Measurements from ENCODE around the gene TRMT44. TPM values are rescaled to one million over a fixed set of nuclear protein-coding genes. Genes with fewer than 3 reads are reported as not detected.
"Not testable (repeated sequence)": the region's sequence is repeated elsewhere in the genome, so short reads cannot be mapped to it uniquely, and the experiment has no call there.

Gene TRMT44
- total and polyA plus RNA-seq, 12 donors: 6.0 to 26.2 (median 12.5) TPM

- H3K27me3 ChIP-seq: no peaks in the 10 kb centered on the region
- H3K4me3 ChIP-seq: no peak overlapping the region
- WGBS, 4 donors: 84 to 88% (median 85%) methylated on average over 10 to 12 of the region's 12 CpGs
- TF ChIP-seq POLR2A (IDR thresholded peaks at IDR 0.05) (no peak), CTCF (IDR thresholded peaks at IDR 0.05) (no peak)
- no peaks in the 10 kb centered on the region for H3K36me3 ChIP-seq (replicated peaks in 1 of 2)
- H3K27ac ChIP-seq: no peak overlapping the region
- intact Hi-C loops (cut with DNase I): no loop called here
- H3K9me3 ChIP-seq (replicated peaks in 1 of 3): no peaks in the 10 kb centered on the region
- DNase-seq: no peak
- H3K4me1 ChIP-seq (replicated peaks in 1 of 2): no peaks in the 10 kb centered on the region
Observed at GRCh38 chr4:8510191-8510590, 69.6 kb downstream of the TRMT44 start.

- H3K9me3 ChIP-seq (replicated peaks in 1 of 3): no peaks in the 10 kb centered on the region
- no peak for DNase-seq
- no peak for TF ChIP-seq POLR2A (IDR thresholded peaks at IDR 0.05)
- no peak for TF ChIP-seq CTCF (IDR thresholded peaks at IDR 0.05)
- no peak overlapping the region for H3K27ac ChIP-seq
- intact Hi-C loops (cut with DNase I): no loop called here
- H3K27me3 ChIP-seq: no peaks in the 10 kb centered on the region
- no peak overlapping the region for H3K4me3 ChIP-seq
- WGBS, 4 donors: 75 to 82% (median 79%) methylated on average over 9 to 15 of the region's 15 CpGs
- H3K4me1 ChIP-seq (replicated peaks in 1 of 2): no peaks in the 10 kb centered on the region
- no peaks in the 10 kb centered on the region for H3K36me3 ChIP-seq (replicated peaks in 1 of 2)
Observed at GRCh38 chr4:8510611-8511285, 70.2 kb downstream of the TRMT44 start.

GRCh38 chr4:8512510-8512909, 71.9 kb downstream of the TRMT44 start:
- Histone ChIP-seq H3K36me3 (replicated peaks in 1 of 2) (no peaks in the 10 kb centered on the region), H3K27ac (no peak overlapping the region), H3K27me3 (no peaks in the 10 kb centered on the region), H3K4me3 (no peak overlapping the region), H3K9me3 (replicated peaks in 1 of 3) (no peaks in the 10 kb centered on the region), H3K4me1 (replicated peaks in 1 of 2) (no peaks in the 10 kb centered on the region)
- 76 to 85% (median 82%) methylated on average over 11 of the region's 11 CpGs for WGBS, 4 donors
- intact Hi-C loops (cut with DNase I): no loop called here
- no peak for TF ChIP-seq POLR2A (IDR thresholded peaks at IDR 0.05)
- no peak for TF ChIP-seq CTCF (IDR thresholded peaks at IDR 0.05)
- no peak for DNase-seq

- H3K27ac ChIP-seq; H3K36me3 ChIP-seq (replicated peaks in 1 of 2); DNase-seq; H3K4me3 ChIP-seq; H3K4me1 ChIP-seq (replicated peaks in 1 of 2); H3K9me3 ChIP-seq (replicated peaks in 1 of 3); intact Hi-C loops (cut with DNase I); H3K27me3 ChIP-seq: not testable (repeated sequence)
- WGBS, 4 donors: 73 to 81% (median 79%) methylated on average over 4 of the region's 4 CpGs
Observed at GRCh38 chr4:8513080-8513479, 72.5 kb downstream of the TRMT44 start.

GRCh38 chr4:8513931-8514330, 73.4 kb downstream of the TRMT44 start:
- DNase-seq: no peak
- Histone ChIP-seq H3K27me3 (no peaks in the 10 kb centered on the region), H3K27ac (no peak overlapping the region), H3K9me3 (replicated peaks in 1 of 3) (no peaks in the 10 kb centered on the region), H3K36me3 (replicated peaks in 1 of 2) (no peaks in the 10 kb centered on the region), H3K4me3 (no peak overlapping the region), H3K4me1 (replicated peaks in 1 of 2) (no peaks in the 10 kb centered on the region)
- intact Hi-C loops (cut with DNase I): no loop called here
- WGBS, 4 donors: 79 to 83% (median 80%) methylated on average over 7 to 8 of the region's 8 CpGs
- TF ChIP-seq POLR2A (IDR thresholded peaks at IDR 0.05): no peak
- no peak for TF ChIP-seq CTCF (IDR thresholded peaks at IDR 0.05)

Data from adrenal gland (tissue), 12 donors.